Uterus (tissue), 2 donors: Measurements from ENCODE around the gene CERS6.

Source experiments
- CTCF ChIP-seq, 4 experiments: fragments of 200-600 bp in 2 of 4; fragments of 450-650 bp in 2 of 4; sonication (generic) in 2 of 4; IDR thresholded peaks; one replicate each; pipeline ENCODE4 v1.5.1; 2016 to 2019; ENCODE audit warnings: antibody characterized with exemption in 4 of 4, mild to moderate bottlenecking in 2 of 4, moderate library complexity in 1 of 4
- POLR2A ChIP-seq, 2 donors: fragments of 450-650 bp; IDR thresholded peaks; one replicate each; pipeline ENCODE4 v1.6.1; 2016; ENCODE audit warnings: antibody characterized with exemption in 2 of 2, mild to moderate bottlenecking in 1 of 2, moderate library complexity in 1 of 2

GRCh38 chr2:168730344-168730743, 274.3 kb downstream of the CERS6 start:
- TF ChIP-seq POLR2A (IDR thresholded peaks at IDR 0.05) (no peak), CTCF (IDR thresholded peaks at IDR 0.05) (no peak)
